Measurements from ENCODE around the gene ODF2.
"Not testable (repeated sequence)": the region's sequence is repeated elsewhere in the genome, so short reads cannot be mapped to it uniquely, and the experiment has no call there.

ODF2 gene

GRCh38 chr9:128504485-128505413, 48.9 kb downstream of the ODF2 start, which contains the start of gene GLE1:
Gene GLE1, plus strand, starts transcription at chr9:128504719. Its CDS starts 87 bp downstream, at chr9:128504806.
- TF ChIP-seq CTCF (IDR thresholded peaks at IDR 0.05), result no peak
- Histone ChIP-seq H3K79me2 (peaks cover 3% of the 10 kb centered on the region), H3K27ac (peak within 1 kb of the TSS; percentile 59), H3K27me3 (ENCODE audit: control insufficient read depth, insufficient read depth, low read length) (no peaks in the 10 kb centered on the region), H3K36me3 (ENCODE audit: control insufficient read depth, insufficient read depth, low read length) (no peaks in the 10 kb centered on the region), H3K4me3 (ENCODE audit: low read depth, low read length) (peak within 1 kb of the TSS; percentile 92), H3K4me1 (no peaks in the 10 kb centered on the region), H3K9me3 (ENCODE audit: control insufficient read depth, low read length) (no peaks in the 10 kb centered on the region), H2AFZ (peak within 1 kb of the TSS; percentile 81), H3K4me2 (ENCODE audit: low read length) (peak within 1 kb of the TSS; percentile 61), H3K9ac (no peak within 1 kb of the TSS)

- Histone ChIP-seq H3K4me1 (no peaks in the 10 kb centered on the region), H3K36me3 (ENCODE audit: control insufficient read depth, insufficient read depth, low read length) (no peaks in the 10 kb centered on the region), H3K9me3 (ENCODE audit: control insufficient read depth, low read length) (no peaks in the 10 kb centered on the region), H3K4me3 (ENCODE audit: low read depth, low read length) (peak overlapping the region; percentile 92), H3K4me2 (ENCODE audit: low read length) (peak overlapping the region; percentile 61), H3K27me3 (ENCODE audit: control insufficient read depth, insufficient read depth, low read length) (no peaks in the 10 kb centered on the region), H3K27ac (peak overlapping the region; percentile 59), H2AFZ (no peak overlapping the region), H3K9ac (no peak overlapping the region), H3K79me2 (peaks cover 3% of the 10 kb centered on the region)
- TF ChIP-seq CTCF (IDR thresholded peaks at IDR 0.05), result no peak
Measured at GRCh38 chr9:128505414-128505765, 49.6 kb downstream of the ODF2 start.

- not testable (repeated sequence) for H3K9ac ChIP-seq; H3K27ac ChIP-seq; H3K4me3 ChIP-seq (ENCODE audit: low read depth, low read length); H3K9me3 ChIP-seq (ENCODE audit: control insufficient read depth, low read length); H2AFZ ChIP-seq; H3K36me3 ChIP-seq (ENCODE audit: control insufficient read depth, insufficient read depth, low read length); H3K4me1 ChIP-seq; H3K27me3 ChIP-seq (ENCODE audit: control insufficient read depth, insufficient read depth, low read length); H3K79me2 ChIP-seq
- H3K4me2 ChIP-seq (ENCODE audit: low read length), result peak overlapping the region; percentile 61
Measured at GRCh38 chr9:128505906-128506305, 50.1 kb downstream of the ODF2 start.

GRCh38 chr9:128512820-128513219, 57.0 kb downstream of the ODF2 start:
- H2AFZ ChIP-seq, result no peak overlapping the region
- no peak overlapping the region for H3K4me2 ChIP-seq (ENCODE audit: low read length)
- H3K27me3 ChIP-seq (ENCODE audit: control insufficient read depth, insufficient read depth, low read length), result no peaks in the 10 kb centered on the region
- H3K27ac ChIP-seq, result no peak overlapping the region
- peaks cover 3% of the 10 kb centered on the region for H3K79me2 ChIP-seq
- no peak overlapping the region for H3K4me3 ChIP-seq (ENCODE audit: low read depth, low read length)
- H3K9ac ChIP-seq, result no peak overlapping the region
- H3K9me3 ChIP-seq (ENCODE audit: control insufficient read depth, low read length), result no peaks in the 10 kb centered on the region
- no peaks in the 10 kb centered on the region for H3K4me1 ChIP-seq
- TF ChIP-seq CTCF (IDR thresholded peaks at IDR 0.05), result no peak
- no peaks in the 10 kb centered on the region for H3K36me3 ChIP-seq (ENCODE audit: control insufficient read depth, insufficient read depth, low read length)

- TF ChIP-seq CTCF (IDR thresholded peaks at IDR 0.05), result no peak
- H3K27ac ChIP-seq, result no peak overlapping the region
- peaks cover 4% of the 10 kb centered on the region for H3K4me1 ChIP-seq
- H3K4me2 ChIP-seq (ENCODE audit: low read length), result no peak overlapping the region
- H3K9ac ChIP-seq, result no peak overlapping the region
- H3K27me3 ChIP-seq (ENCODE audit: control insufficient read depth, insufficient read depth, low read length), result no peaks in the 10 kb centered on the region
- H3K4me3 ChIP-seq (ENCODE audit: low read depth, low read length), result no peak overlapping the region
- H2AFZ ChIP-seq, result no peak overlapping the region
- H3K79me2 ChIP-seq, result no peaks in the 10 kb centered on the region
- no peaks in the 10 kb centered on the region for H3K9me3 ChIP-seq (ENCODE audit: control insufficient read depth, low read length)
- H3K36me3 ChIP-seq (ENCODE audit: control insufficient read depth, insufficient read depth, low read length), result no peaks in the 10 kb centered on the region
Measured at GRCh38 chr9:128521956-128522355, 66.2 kb downstream of the ODF2 start.
